Measurements from ENCODE around the gene PMS2.
A peak's percentile ranks its signal among the peaks of the same experiment; 100 is the strongest.

Gene PMS2

GRCh38 chr7:6049780-6050179, 40.9 kb upstream of the PMS2 start:
- H4K12ac ChIP-seq (ENCODE audit: low read depth, low read length): no peak overlapping the region
- H2BK120ac ChIP-seq (ENCODE audit: insufficient read depth, low read length, poor library complexity): no peak overlapping the region
- H3K4me1 ChIP-seq (ENCODE audit: control insufficient read depth in 1 of 2, insufficient read depth in 2 of 2, low read length in 2 of 2): no peaks in the 10 kb centered on the region
- H3K4me2 ChIP-seq (ENCODE audit: low read length): no peak overlapping the region
- no peaks in the 10 kb centered on the region for H3K9me3 ChIP-seq (ENCODE audit: insufficient read depth, low read depth, low read length)
- no peak overlapping the region for H3K18ac ChIP-seq (ENCODE audit: low read length)
- H2AK5ac ChIP-seq (ENCODE audit: low read length): no peak overlapping the region
- no peaks in the 10 kb centered on the region for H3K79me1 ChIP-seq (ENCODE audit: low read length)
- H3K27ac ChIP-seq (ENCODE audit: low read depth, low read length): no peak overlapping the region
- H3K79me2 ChIP-seq (ENCODE audit: control insufficient read depth, insufficient read depth, low read length, poor library complexity): no peaks in the 10 kb centered on the region
- no peak overlapping the region for H3K4ac ChIP-seq (ENCODE audit: low read depth, low read length)
- H3K23ac ChIP-seq (ENCODE audit: low read length): no peak overlapping the region
- H3K9ac ChIP-seq (ENCODE audit: low read length): no peak overlapping the region
- no peak overlapping the region for H3K14ac ChIP-seq (ENCODE audit: low read length)
- no peak overlapping the region for H4K8ac ChIP-seq (ENCODE audit: low read depth, low read length)
- H3K27me3 ChIP-seq (ENCODE audit: insufficient read depth, low read length): no peaks in the 10 kb centered on the region
- no peak for DNase-seq
- no CpG with 5 or more reads among the region's 4 CpGs for WGBS (ENCODE audit: extremely low coverage, insufficient coverage, insufficient read length)
- peaks cover 28 to 41% of the 10 kb centered on the region in 2 experiments for H3K36me3 ChIP-seq (ENCODE audit: control insufficient read depth in 1 of 2, insufficient read depth in 2 of 2, low read length in 2 of 2)
- no peak overlapping the region for H2BK12ac ChIP-seq (ENCODE audit: low read length)
- no peak overlapping the region for H4K91ac ChIP-seq (ENCODE audit: low read depth, low read length)
- H2AFZ ChIP-seq (ENCODE audit: insufficient read depth, low read length, poor library complexity): no peak overlapping the region
- H2BK5ac ChIP-seq (ENCODE audit: low read depth, low read length, poor library complexity): no peak overlapping the region
- no peak overlapping the region for H3K4me3 ChIP-seq (ENCODE audit: low read depth, low read length)

- no peak overlapping the region for H3K18ac ChIP-seq (ENCODE audit: low read length)
- peaks cover 4% of the 10 kb centered on the region for H3K9me3 ChIP-seq (ENCODE audit: insufficient read depth, low read depth, low read length)
- no peak overlapping the region for H2BK120ac ChIP-seq (ENCODE audit: insufficient read depth, low read length, poor library complexity)
- no peak overlapping the region for H3K9ac ChIP-seq (ENCODE audit: low read length)
- no peaks in the 10 kb centered on the region for H3K79me2 ChIP-seq (ENCODE audit: control insufficient read depth, insufficient read depth, low read length, poor library complexity)
- H2AFZ ChIP-seq (ENCODE audit: insufficient read depth, low read length, poor library complexity): no peak overlapping the region
- H3K4ac ChIP-seq (ENCODE audit: low read depth, low read length): no peak overlapping the region
- no peak overlapping the region for H4K8ac ChIP-seq (ENCODE audit: low read depth, low read length)
- H3K36me3 ChIP-seq (ENCODE audit: control insufficient read depth in 1 of 2, insufficient read depth in 2 of 2, low read length in 2 of 2): peaks cover 44 to 58% of the 10 kb centered on the region in 2 experiments
- H3K27me3 ChIP-seq (ENCODE audit: insufficient read depth, low read length): no peaks in the 10 kb centered on the region
- no peak overlapping the region for H2BK5ac ChIP-seq (ENCODE audit: low read depth, low read length, poor library complexity)
- H3K14ac ChIP-seq (ENCODE audit: low read length): no peak overlapping the region
- no peaks in the 10 kb centered on the region for H3K79me1 ChIP-seq (ENCODE audit: low read length)
- H3K27ac ChIP-seq (ENCODE audit: low read depth, low read length): no peak overlapping the region
- H2AK5ac ChIP-seq (ENCODE audit: low read length): no peak overlapping the region
- no peak overlapping the region for H3K4me3 ChIP-seq (ENCODE audit: low read depth, low read length)
- no peak overlapping the region for H2BK12ac ChIP-seq (ENCODE audit: low read length)
- H4K12ac ChIP-seq (ENCODE audit: low read depth, low read length): no peak overlapping the region
- no peak for DNase-seq
- H3K23ac ChIP-seq (ENCODE audit: low read length): no peak overlapping the region
- H3K4me1 ChIP-seq (ENCODE audit: control insufficient read depth in 1 of 2, insufficient read depth in 2 of 2, low read length in 2 of 2): no peaks in the 10 kb centered on the region
- no peak overlapping the region for H3K4me2 ChIP-seq (ENCODE audit: low read length)
- no CpG with 5 or more reads among the region's 13 CpGs for WGBS (ENCODE audit: extremely low coverage, insufficient coverage, insufficient read length)
- no peak overlapping the region for H4K91ac ChIP-seq (ENCODE audit: low read depth, low read length)
Observed at GRCh38 chr7:6035686-6036085, 26.8 kb upstream of the PMS2 start.

- Histone ChIP-seq H3K14ac (ENCODE audit: low read length) (no peak overlapping the region), H2BK5ac (ENCODE audit: low read depth, low read length, poor library complexity) (no peak overlapping the region)
Observed at GRCh38 chr7:6035165-6035564, 26.3 kb upstream of the PMS2 start.

GRCh38 chr7:6032641-6033040, 23.8 kb upstream of the PMS2 start:
- Histone ChIP-seq H4K8ac (ENCODE audit: low read depth, low read length) (no peak overlapping the region), H3K18ac (ENCODE audit: low read length) (no peak overlapping the region), H3K27me3 (ENCODE audit: insufficient read depth, low read length) (no peaks in the 10 kb centered on the region), H3K27ac (ENCODE audit: low read depth, low read length) (no peak overlapping the region), H3K4me3 (ENCODE audit: low read depth, low read length) (no peak overlapping the region), H4K91ac (ENCODE audit: low read depth, low read length) (no peak overlapping the region), H3K4me1 (ENCODE audit: control insufficient read depth in 1 of 2, insufficient read depth in 2 of 2, low read length in 2 of 2) (no peaks in the 10 kb centered on the region), H3K9ac (ENCODE audit: low read length) (no peak overlapping the region), H2BK120ac (ENCODE audit: insufficient read depth, low read length, poor library complexity) (no peak overlapping the region), H3K23ac (ENCODE audit: low read length) (no peak overlapping the region), H3K79me1 (ENCODE audit: low read length) (no peaks in the 10 kb centered on the region), H2BK12ac (ENCODE audit: low read length) (no peak overlapping the region), H2AK5ac (ENCODE audit: low read length) (no peak overlapping the region), H2BK5ac (ENCODE audit: low read depth, low read length, poor library complexity) (no peak overlapping the region), H2AFZ (ENCODE audit: insufficient read depth, low read length, poor library complexity) (no peak overlapping the region), H4K12ac (ENCODE audit: low read depth, low read length) (no peak overlapping the region), H3K4ac (ENCODE audit: low read depth, low read length) (no peak overlapping the region), H3K4me2 (ENCODE audit: low read length) (no peak overlapping the region), H3K79me2 (ENCODE audit: control insufficient read depth, insufficient read depth, low read length, poor library complexity) (no peaks in the 10 kb centered on the region), H3K14ac (ENCODE audit: low read length) (no peak overlapping the region), H3K36me3 (ENCODE audit: control insufficient read depth in 1 of 2, insufficient read depth in 2 of 2, low read length in 2 of 2) (peaks cover 43 to 59% of the 10 kb centered on the region in 2 experiments), H3K9me3 (ENCODE audit: insufficient read depth, low read depth, low read length) (peaks cover 4% of the 10 kb centered on the region)
- WGBS (ENCODE audit: extremely low coverage, insufficient coverage, insufficient read length): no CpG with 5 or more reads among the region's 7 CpGs
- no peak for DNase-seq

More at GRCh38 chr7:6035165-6035564, 26.3 kb upstream of the PMS2 start:
- Histone ChIP-seq H4K91ac (ENCODE audit: low read depth, low read length) (no peak overlapping the region), H3K9me3 (ENCODE audit: insufficient read depth, low read depth, low read length) (peaks cover 4% of the 10 kb centered on the region), H2AK5ac (ENCODE audit: low read length) (no peak overlapping the region), H3K27me3 (ENCODE audit: insufficient read depth, low read length) (no peaks in the 10 kb centered on the region), H2BK120ac (ENCODE audit: insufficient read depth, low read length, poor library complexity) (no peak overlapping the region), H3K36me3 (ENCODE audit: control insufficient read depth in 1 of 2, insufficient read depth in 2 of 2, low read length in 2 of 2) (peaks cover 44 to 56% of the 10 kb centered on the region in 2 experiments), H3K18ac (ENCODE audit: low read length) (no peak overlapping the region), H3K27ac (ENCODE audit: low read depth, low read length) (no peak overlapping the region), H3K4ac (ENCODE audit: low read depth, low read length) (no peak overlapping the region), H4K8ac (ENCODE audit: low read depth, low read length) (no peak overlapping the region), H2BK12ac (ENCODE audit: low read length) (no peak overlapping the region), H4K12ac (ENCODE audit: low read depth, low read length) (no peak overlapping the region), H3K4me3 (ENCODE audit: low read depth, low read length) (no peak overlapping the region), H2AFZ (ENCODE audit: insufficient read depth, low read length, poor library complexity) (no peak overlapping the region), H3K79me1 (ENCODE audit: low read length) (no peaks in the 10 kb centered on the region), H3K9ac (ENCODE audit: low read length) (no peak overlapping the region), H3K4me1 (ENCODE audit: control insufficient read depth in 1 of 2, insufficient read depth in 2 of 2, low read length in 2 of 2) (no peaks in the 10 kb centered on the region), H3K79me2 (ENCODE audit: control insufficient read depth, insufficient read depth, low read length, poor library complexity) (no peaks in the 10 kb centered on the region), H3K23ac (ENCODE audit: low read length) (peak overlapping the region; percentile 50), H3K4me2 (ENCODE audit: low read length) (no peak overlapping the region)
- WGBS (ENCODE audit: extremely low coverage, insufficient coverage, insufficient read length): no CpG with 5 or more reads among the region's 10 CpGs
- DNase-seq: no peak
